GM21619 (cell line): ENCODE data around the gene LY86.
"Not testable (repeated sequence)": the region's sequence is repeated elsewhere in the genome, so short reads cannot be mapped to it uniquely, and the experiment has no call there.

ENCODE experiments used
- ATAC-seq: cut with Tn5 transposase; IDR thresholded peaks from one replicate; pipeline ENCODE4 v1.9.1; 2021; ENCODE audit not compliant: unreplicated experiment

The LY86 gene

GRCh38 chr6:6649824-6650349 lies 61.4 kb downstream of the LY86 start:
- no peak for ATAC-seq

- no peak for ATAC-seq
These were observed 62.3 kb downstream of the LY86 start for GRCh38 chr6:6650839-6651238.

- ATAC-seq = no peak
These were observed 62.8 kb downstream of the LY86 start for GRCh38 chr6:6651335-6651734.

- no peak for ATAC-seq
These were observed 64.4 kb downstream of the LY86 start for GRCh38 chr6:6652932-6653331.

- no peak for ATAC-seq
These were observed 66.4 kb downstream of the LY86 start for GRCh38 chr6:6654599-6655575.

GRCh38 chr6:6655805-6656251 lies 67.3 kb downstream of the LY86 start:
- no peak for ATAC-seq

GRCh38 chr6:6656287-6656686 lies 67.8 kb downstream of the LY86 start:
- ATAC-seq = no peak

GRCh38 chr6:6657085-6657819 lies 68.7 kb downstream of the LY86 start:
- no peak for ATAC-seq

- ATAC-seq = no peak
These were observed 69.3 kb downstream of the LY86 start for GRCh38 chr6:6657820-6658217.

GRCh38 chr6:6659600-6660327 lies 71.2 kb downstream of the LY86 start:
- ATAC-seq = peak; percentile 60

- ATAC-seq = no peak
These were observed 72.0 kb downstream of the LY86 start for GRCh38 chr6:6660339-6661045.

- no peak for ATAC-seq
These were observed 72.7 kb downstream of the LY86 start for GRCh38 chr6:6661191-6661590.

GRCh38 chr6:6661684-6662083 lies 73.2 kb downstream of the LY86 start:
- no peak for ATAC-seq

- no peak for ATAC-seq
These were observed 75.1 kb downstream of the LY86 start for GRCh38 chr6:6663421-6664135.

GRCh38 chr6:6665555-6666243 lies 77.2 kb downstream of the LY86 start:
- ATAC-seq = no peak

- ATAC-seq = not testable (repeated sequence)
These were observed 81.6 kb downstream of the LY86 start for GRCh38 chr6:6670150-6670549.

- ATAC-seq = no peak
These were observed 86.4 kb downstream of the LY86 start for GRCh38 chr6:6674872-6675271.

- ATAC-seq = peak; percentile 79
These were observed 88.5 kb downstream of the LY86 start for GRCh38 chr6:6676910-6677441.

- ATAC-seq = no peak
These were observed 89.7 kb downstream of the LY86 start for GRCh38 chr6:6678185-6678671.
